NOMO-1 treated with dmso at 0.1 percent for 144 hours (cell line): ENCODE measurements around the gene INIP.
"Not testable (repeated sequence)": the region's sequence is repeated elsewhere in the genome, so short reads cannot be mapped to it uniquely, and the experiment has no call there.

ENCODE experiments used
- DNase-seq: peaks from one replicate; lab custom pipeline; 2025; ENCODE audit not compliant: unreplicated experiment; lab: John Stamatoyannopoulos, UW

INIP gene

DNA sequence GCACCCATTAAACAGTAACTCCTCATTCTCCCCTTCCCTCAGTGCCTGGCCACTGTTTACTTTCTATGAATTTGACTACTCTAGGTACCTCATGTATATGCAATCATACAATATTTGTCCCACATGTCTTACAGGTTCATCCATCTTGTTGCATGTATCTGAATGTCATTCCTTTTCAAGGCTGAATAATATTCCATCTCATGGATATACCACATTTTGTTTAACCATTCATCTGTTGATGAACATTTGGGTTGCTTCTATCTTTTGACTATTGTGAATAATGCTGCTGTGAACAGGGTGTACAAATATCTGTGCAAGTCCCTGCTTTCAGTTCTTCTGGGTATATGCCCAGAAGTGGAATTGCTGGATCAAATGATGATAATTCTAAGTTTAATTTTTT lies 40.9 kb downstream of the INIP start:
- no peak for DNase-seq

DNA sequence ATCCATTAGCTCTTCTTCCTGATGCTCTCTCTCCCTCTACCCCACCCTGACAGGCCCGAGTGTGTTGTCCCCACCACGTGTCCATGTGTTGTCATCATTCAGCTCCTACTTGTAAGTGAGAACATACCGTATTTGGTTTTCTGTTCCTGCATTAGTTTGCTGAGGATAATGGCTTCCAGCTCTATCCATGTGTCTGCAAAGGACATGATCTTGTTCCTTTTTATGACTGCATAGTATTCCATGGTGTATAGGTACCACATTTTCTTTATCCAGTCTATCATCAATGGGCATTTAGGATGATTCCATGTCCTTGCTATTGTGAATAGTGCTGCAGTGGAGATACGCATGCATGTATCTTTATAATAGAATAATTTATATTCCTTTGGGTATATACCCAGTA lies 44.7 kb downstream of the INIP start:
- DNase-seq, result not testable (repeated sequence)

DNA sequence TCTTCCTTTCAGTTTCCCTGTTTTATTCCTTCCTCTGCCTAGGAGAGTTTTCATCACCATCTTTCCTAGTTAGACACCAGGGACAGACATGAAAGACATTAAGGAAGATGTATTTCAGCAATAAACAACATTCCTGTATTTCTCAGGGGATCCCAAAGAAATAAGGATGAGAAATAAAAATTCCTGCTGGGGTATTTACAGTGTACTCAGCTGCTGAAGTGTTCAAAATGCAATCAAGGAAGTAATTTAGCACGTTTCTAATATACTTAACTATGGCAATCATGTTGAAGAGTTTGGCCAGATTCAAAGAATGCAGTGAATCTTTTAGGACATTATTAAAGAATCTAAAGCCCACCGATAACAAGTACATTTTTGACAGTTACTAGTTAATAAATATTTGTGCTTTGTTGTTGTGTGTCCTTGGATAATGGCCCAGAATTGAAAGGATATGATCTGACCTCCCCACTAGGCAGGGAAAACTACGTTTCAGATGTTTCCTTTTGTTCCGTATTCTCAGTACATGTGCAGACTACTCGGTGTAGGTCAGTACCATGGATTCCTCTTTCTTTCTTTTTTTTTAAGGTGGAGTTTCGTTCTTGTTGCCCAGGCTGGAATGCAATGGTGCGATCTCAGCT lies 46.8 kb downstream of the INIP start:
- DNase-seq, result no peak

GRCh38 chr9:112669326-112669725 lies 48.6 kb downstream of the INIP start:
- DNase-seq, result no peak

DNA sequence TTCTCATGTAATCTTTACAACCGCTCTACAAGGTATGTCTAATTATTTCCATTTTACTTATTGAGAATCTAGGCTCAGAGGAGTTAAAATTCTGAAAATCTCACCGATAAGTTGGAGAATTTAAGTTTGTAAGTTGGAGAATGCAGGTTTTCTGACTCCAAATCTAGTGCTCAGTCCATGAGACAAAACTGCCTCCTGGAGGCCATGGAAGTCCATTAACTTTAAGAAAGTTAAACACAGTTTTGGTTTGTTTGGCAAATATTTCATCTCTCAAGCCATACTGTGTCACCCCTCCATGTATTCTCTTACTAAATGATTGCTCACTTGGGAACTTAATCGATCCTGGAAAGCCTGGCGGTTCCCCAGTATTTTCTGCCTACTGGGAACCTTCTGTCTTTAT lies 52.6 kb downstream of the INIP start:
- DNase-seq, result no peak

GRCh38 chr9:112664531-112664930 lies 53.4 kb downstream of the INIP start:
- no peak for DNase-seq

- no peak for DNase-seq
Measured at GRCh38 chr9:112663681-112664080, 54.2 kb downstream of the INIP start.

DNA sequence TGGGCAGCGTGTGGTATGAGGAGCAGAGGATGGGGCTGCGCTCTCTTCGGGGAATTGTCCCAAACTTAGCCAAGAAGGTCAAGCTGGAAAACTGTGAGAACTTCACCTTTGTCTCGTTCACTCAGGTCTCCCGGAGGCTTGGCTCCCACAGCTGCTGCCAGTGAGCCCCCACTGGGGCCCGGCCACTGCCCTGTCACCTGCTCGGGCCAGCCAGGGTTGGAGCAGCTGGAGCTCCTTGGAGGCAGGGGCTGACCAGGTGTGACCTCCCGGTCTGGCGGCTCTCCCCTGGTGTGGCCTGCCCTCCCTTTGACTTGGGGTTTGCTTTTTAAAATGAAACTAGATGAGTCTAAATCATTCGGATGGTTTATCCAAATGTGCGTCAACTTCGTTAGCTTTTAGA lies 58.0 kb downstream of the INIP start:
- no peak for DNase-seq

- no peak for DNase-seq
Measured at GRCh38 chr9:112655668-112656067, 62.2 kb downstream of the INIP start.

GRCh38 chr9:112654282-112654681 lies 63.6 kb downstream of the INIP start:
- no peak for DNase-seq

DNA sequence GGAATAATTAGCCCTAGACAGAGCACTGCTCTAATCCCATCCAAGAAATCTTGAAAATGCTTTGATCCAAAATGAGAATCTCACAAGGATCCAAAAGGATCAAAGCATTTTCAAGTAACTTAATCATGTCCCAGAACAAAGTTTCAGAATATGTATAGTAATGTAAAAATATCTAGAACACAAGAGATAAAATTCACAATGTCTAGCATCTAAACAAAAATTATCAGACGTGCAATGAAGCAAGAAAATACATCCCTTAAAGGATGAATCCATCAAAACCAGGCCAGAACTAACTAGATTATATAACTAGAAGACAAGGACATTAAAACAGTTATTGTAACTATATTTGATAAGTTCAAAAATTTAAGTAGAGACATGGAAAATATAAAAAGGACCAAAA lies 69.3 kb downstream of the INIP start:
- no peak for DNase-seq

DNA sequence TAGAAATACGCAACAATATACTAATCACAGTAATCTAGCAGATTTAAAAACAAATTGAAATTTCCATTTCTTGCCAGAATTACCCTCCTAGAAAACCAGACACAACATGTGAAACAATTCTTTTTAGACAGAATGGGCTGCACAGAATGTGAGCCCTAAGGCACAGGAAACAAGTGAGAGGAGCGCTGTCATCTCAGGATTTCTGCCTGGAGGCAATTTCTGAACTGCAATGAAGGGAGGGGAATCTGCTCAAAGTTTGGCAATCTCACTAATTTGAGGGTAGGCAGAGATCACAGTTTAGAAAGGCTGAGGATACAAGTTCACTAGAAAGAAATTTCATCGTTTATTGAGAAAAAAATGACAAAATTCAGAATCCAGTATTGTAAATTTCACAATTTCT lies 70.3 kb downstream of the INIP start:
- no peak for DNase-seq

- no peak for DNase-seq
Measured at GRCh38 chr9:112642126-112642525, 75.8 kb downstream of the INIP start.

GRCh38 chr9:112640311-112640710 lies 77.6 kb downstream of the INIP start:
- no peak for DNase-seq
